Measurements from ENCODE around the gene KCNC1. TPM values are rescaled to one million over a fixed set of nuclear protein-coding genes. Genes with fewer than 3 reads are reported as not detected.

Gene KCNC1
- total and polyA plus RNA-seq, 2 of the 13 experiments (the other 11 are each of a cell fraction or from before 2014, with no cell fraction given): 0.01 to 0.04 TPM

- Histone ChIP-seq H3K4me1 (ENCODE audit: insufficient read depth, low read length) (peaks cover 9% of the 10 kb centered on the region), H3K79me2 (ENCODE audit: insufficient read depth, low read length) (no peaks in the 10 kb centered on the region), H4K20me1 (ENCODE audit: insufficient read depth, low read length) (peaks cover 4% of the 10 kb centered on the region; the same call in 1 of the 2 replicates), H3K27ac (ENCODE audit: extremely low read length, insufficient read depth, low read length) (no peak overlapping the region), H3K4me3 (replicated peaks in 1 of 3; ENCODE audit: insufficient read depth in 1 of 3, low read depth in 2 of 3, low read length in 3 of 3) (no peak overlapping the region), H3K9ac (ENCODE audit: insufficient read depth, low read depth, low read length) (no peak overlapping the region), H3K36me3 (replicated peaks in 1 of 2; ENCODE audit: control insufficient read depth in 1 of 2, insufficient read depth in 2 of 2, low read length in 2 of 2) (no peaks in the 10 kb centered on the region), H2AFZ (ENCODE audit: low read length) (no peak overlapping the region), H3K4me2 (ENCODE audit: low read depth, low read length) (no peak overlapping the region), H3K27me3 (ENCODE audit: control insufficient read depth in 1 of 2, insufficient read depth in 2 of 2, low read length in 2 of 2) (peaks cover 7 to 38% of the 10 kb centered on the region in 2 experiments; a peak in 3 of 5 replicates), H3K9me3 (ENCODE audit: low read length) (no peaks in the 10 kb centered on the region)
- no peak for FAIRE-seq
- no peak for ATAC-seq
- no peak for DNase-seq (ENCODE audit: low spot score)
- no TSS peak for BruUV-seq (replicated peaks)
- ChIA-PET CTCF (ENCODE audit: low intra/inter-chr PET ratio, low total read pairs) (no interaction called here), POLR2A (no interaction called here)
- in situ Hi-C loops (cut with HindIII; ENCODE audit: extremely low pct_ligation_motif_present, low pct_unique_long_range_greater_than_20kb) (no loop called here), intact Hi-C loops (cut with micrococcal nuclease; ENCODE audit: unreplicated experiment) (no loop called here)
- TF ChIP-seq CHD4 (IDR thresholded peaks at IDR 0.05; ENCODE audit: borderline replicate concordance, low read length) (no peak), KLF6 (CRISPR knock-in tag; IDR thresholded peaks at IDR 0.05) (no peak), SAP130 (CRISPR knock-in tag; IDR thresholded peaks at IDR 0.05; ENCODE audit: low read depth) (no peak), POGK (CRISPR knock-in tag; conservative IDR thresholded peaks at IDR 0.05) (no peak), CBFB (CRISPR knock-in tag; IDR thresholded peaks at IDR 0.05) (no peak), ZNF337 (CRISPR knock-in tag; IDR thresholded peaks at IDR 0.05; ENCODE audit: borderline replicate concordance, low read depth) (no peak)
- WGBS (ENCODE audit: low lambda C conversion rate): 39% methylated on average over 10 of the region's 10 CpGs
Measured at GRCh38 chr11:17738151-17738973, 3.8 kb downstream of the KCNC1 start.

Data from HepG2 (cell line).